ENCODE results near the gene AP3S1.

The AP3S1 gene

DNA sequence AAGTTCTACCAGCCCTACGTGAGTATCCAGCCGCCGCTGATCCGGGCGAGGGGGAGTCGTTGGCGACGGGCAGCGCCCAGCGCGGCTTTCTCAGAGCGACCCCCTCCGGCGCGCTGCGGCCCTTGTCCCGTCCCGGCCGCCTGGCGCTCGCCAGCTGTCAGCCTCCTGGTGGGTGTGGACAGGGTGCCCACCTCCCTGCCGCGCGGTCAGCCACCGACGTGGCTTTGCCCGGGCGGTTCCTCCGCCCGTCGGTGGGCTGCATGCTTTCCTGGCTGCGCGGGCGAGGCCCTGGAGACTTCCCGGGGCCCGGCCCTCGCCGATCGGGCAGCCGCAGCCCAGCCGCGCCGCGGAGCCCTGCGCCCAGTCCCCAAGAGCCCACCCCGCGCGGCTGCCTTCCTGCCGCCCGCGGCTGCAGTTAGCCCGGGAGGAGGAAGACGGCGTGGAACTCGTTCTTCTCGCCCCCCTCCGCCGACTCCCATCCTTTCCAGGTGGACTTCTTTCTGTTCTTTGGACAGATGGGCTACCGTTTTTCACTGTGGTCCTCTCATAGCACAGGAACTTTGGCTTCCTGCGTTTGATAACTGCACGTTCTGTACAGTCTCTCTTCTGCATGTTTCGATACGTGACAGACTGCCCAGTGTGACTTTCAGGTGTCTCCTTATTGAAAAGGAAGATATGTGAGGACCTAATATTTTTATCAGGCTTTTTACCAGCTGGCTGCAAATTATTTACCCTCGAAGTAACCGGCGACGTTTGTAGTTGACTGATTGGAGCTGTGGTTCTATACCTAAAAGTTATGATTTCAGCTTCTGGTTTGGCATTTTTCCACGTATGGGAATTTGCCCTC is 577 bp downstream of the AP3S1 start:
- Histone ChIP-seq H3K4me3 (ENCODE audit: low read depth, low read length) (peak overlapping the region; percentile 92), H3K9me3 (ENCODE audit: control insufficient read depth, low read length) (no peaks in the 10 kb centered on the region), H3K27me3 (ENCODE audit: control insufficient read depth, insufficient read depth, low read length) (no peaks in the 10 kb centered on the region), H3K36me3 (ENCODE audit: control insufficient read depth, insufficient read depth, low read length) (no peaks in the 10 kb centered on the region), H3K27ac (peak overlapping the region; percentile 92), H3K4me1 (no peaks in the 10 kb centered on the region), H3K9ac (peak overlapping the region; percentile 55), H2AFZ (peak overlapping the region; percentile 93), H3K79me2 (peaks cover 24% of the 10 kb centered on the region), H3K4me2 (ENCODE audit: low read length) (peak overlapping the region; percentile 85)
- TF ChIP-seq, protein P1, sequence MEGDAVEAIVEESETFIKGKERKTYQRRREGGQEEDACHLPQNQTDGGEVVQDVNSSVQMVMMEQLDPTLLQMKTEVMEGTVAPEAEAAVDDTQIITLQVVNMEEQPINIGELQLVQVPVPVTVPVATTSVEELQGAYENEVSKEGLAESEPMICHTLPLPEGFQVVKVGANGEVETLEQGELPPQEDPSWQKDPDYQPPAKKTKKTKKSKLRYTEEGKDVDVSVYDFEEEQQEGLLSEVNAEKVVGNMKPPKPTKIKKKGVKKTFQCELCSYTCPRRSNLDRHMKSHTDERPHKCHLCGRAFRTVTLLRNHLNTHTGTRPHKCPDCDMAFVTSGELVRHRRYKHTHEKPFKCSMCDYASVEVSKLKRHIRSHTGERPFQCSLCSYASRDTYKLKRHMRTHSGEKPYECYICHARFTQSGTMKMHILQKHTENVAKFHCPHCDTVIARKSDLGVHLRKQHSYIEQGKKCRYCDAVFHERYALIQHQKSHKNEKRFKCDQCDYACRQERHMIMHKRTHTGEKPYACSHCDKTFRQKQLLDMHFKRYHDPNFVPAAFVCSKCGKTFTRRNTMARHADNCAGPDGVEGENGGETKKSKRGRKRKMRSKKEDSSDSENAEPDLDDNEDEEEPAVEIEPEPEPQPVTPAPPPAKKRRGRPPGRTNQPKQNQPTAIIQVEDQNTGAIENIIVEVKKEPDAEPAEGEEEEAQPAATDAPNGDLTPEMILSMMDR (IDR thresholded peaks at IDR 0.05) = peak; percentile 27

DNA sequence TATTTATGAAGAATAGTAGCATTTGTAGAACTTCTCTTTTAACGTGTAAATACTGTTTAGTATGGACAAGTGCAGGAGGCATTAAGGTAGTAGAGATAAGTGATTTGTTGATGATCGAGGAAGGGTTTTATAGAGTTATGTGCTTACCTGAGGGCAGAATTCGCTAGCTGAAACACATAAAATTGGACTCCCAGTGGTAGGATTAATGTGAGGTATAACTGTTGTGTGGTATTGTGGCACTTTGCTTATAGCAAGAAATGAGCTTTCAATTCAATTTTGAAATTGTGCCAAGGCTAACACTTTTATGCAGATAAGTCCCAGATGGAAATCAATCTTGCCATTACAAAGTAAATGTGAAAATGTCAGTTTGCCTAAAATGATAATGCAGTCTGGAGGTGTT is 1.2 kb downstream of the AP3S1 start:
- peak overlapping the region; percentile 93 for H2AFZ ChIP-seq
- H3K4me3 ChIP-seq (ENCODE audit: low read depth, low read length) = peak overlapping the region; percentile 92
- H3K27ac ChIP-seq = no peak overlapping the region
- peaks cover 22% of the 10 kb centered on the region for H3K79me2 ChIP-seq
- no peaks in the 10 kb centered on the region for H3K27me3 ChIP-seq (ENCODE audit: control insufficient read depth, insufficient read depth, low read length)
- H3K9me3 ChIP-seq (ENCODE audit: control insufficient read depth, low read length) = no peaks in the 10 kb centered on the region
- no peak overlapping the region for H3K9ac ChIP-seq
- no peaks in the 10 kb centered on the region for H3K36me3 ChIP-seq (ENCODE audit: control insufficient read depth, insufficient read depth, low read length)
- H3K4me1 ChIP-seq = no peaks in the 10 kb centered on the region
- TF ChIP-seq, protein P1 (IDR thresholded peaks at IDR 0.05) = no peak
- H3K4me2 ChIP-seq (ENCODE audit: low read length) = peak overlapping the region; percentile 85

DNA sequence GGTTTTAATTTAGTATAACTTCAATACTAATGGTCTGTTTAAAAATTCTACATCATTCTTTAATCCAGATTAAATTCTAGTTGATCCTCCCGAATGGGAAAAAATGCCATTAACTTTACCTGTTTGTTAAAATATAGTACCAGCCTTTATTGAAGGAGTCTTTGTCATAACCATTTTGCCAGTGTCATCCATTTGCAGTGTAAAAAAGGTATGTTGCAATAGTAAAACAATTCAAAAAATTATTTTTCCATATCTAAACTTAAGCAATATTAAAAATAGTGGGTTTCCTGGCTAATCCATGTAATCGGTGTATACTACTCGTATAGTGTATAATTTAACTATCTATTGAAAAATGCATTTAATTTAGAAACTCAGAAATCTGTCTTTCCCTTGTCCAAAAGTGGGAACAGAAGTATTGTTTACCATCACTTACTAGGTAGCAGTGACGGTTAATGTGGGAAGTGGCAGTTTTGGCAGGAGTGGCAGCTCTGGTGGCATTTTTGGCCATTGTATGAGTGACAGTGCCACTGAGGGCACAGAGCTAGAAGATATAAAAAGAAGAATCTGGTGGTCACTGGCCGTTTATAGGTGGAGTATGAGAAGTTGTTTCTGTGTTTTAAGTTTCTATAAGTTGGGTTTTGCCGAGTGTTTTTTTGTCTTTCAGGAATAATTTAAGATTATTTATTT is 1.9 kb downstream of the AP3S1 start:
- Histone ChIP-seq H3K9ac (no peak overlapping the region), H3K27ac (no peak overlapping the region), H3K4me3 (ENCODE audit: low read depth, low read length) (no peak overlapping the region), H3K27me3 (ENCODE audit: control insufficient read depth, insufficient read depth, low read length) (no peaks in the 10 kb centered on the region), H3K4me1 (no peaks in the 10 kb centered on the region), H2AFZ (no peak overlapping the region), H3K79me2 (peaks cover 21% of the 10 kb centered on the region), H3K4me2 (ENCODE audit: low read length) (peak overlapping the region; percentile 85), H3K9me3 (ENCODE audit: control insufficient read depth, low read length) (no peaks in the 10 kb centered on the region), H3K36me3 (ENCODE audit: control insufficient read depth, insufficient read depth, low read length) (no peaks in the 10 kb centered on the region)
- TF ChIP-seq, protein P1 (IDR thresholded peaks at IDR 0.05) = no peak

DNA sequence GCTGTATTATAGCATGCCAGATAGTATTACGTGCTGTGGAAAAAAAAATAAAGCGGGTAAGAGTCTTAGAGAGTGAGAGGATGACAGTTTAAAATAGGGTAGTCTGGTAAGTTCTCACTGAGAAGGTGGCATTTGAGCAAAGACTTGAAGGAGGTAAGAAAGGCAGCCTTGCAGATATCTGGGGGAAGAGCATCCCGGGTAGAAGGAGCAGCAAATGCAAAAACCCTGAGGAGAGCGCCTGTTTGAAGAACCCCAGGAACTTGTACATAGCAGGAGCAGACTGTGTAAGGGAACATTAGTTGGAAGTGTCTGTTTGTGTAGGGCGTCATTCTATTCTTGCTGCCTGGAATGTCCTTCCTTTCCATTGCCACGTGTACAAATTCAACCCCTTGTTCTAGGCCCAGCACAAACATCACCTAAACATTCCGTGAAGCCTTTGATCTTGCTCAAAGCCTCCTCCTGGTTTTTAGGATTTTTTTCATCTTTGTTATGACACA is 2.6 kb downstream of the AP3S1 start:
- Histone ChIP-seq H3K27me3 (ENCODE audit: control insufficient read depth, insufficient read depth, low read length) (no peaks in the 10 kb centered on the region), H3K4me2 (ENCODE audit: low read length) (no peak overlapping the region), H3K27ac (no peak overlapping the region), H2AFZ (no peak overlapping the region), H3K36me3 (ENCODE audit: control insufficient read depth, insufficient read depth, low read length) (no peaks in the 10 kb centered on the region), H3K9me3 (ENCODE audit: control insufficient read depth, low read length) (no peaks in the 10 kb centered on the region), H3K4me1 (no peaks in the 10 kb centered on the region), H3K4me3 (ENCODE audit: low read depth, low read length) (no peak overlapping the region), H3K79me2 (peaks cover 26% of the 10 kb centered on the region), H3K9ac (no peak overlapping the region)
- TF ChIP-seq, protein P1 (IDR thresholded peaks at IDR 0.05) = no peak

Measured in parathyroid adenoma (tissue), 2 donors.